GM12891 (cell line): Measurements from ENCODE around the gene NUP155.

Experiments used
- POLR2A ChIP-seq: IDR thresholded peaks from 2 replicates; pipeline ENCODE4 v1.6.1; 2011; ENCODE audit warnings: low read depth, low read length, control low read depth
- POLR2AphosphoS5 ChIP-seq: IDR thresholded peaks from 2 replicates; pipeline ENCODE4 v1.6.1; 2011; ENCODE audit warnings: low read depth, low read length, control low read depth
- SPI1 ChIP-seq: IDR thresholded peaks from 2 replicates; pipeline ENCODE4 v1.6.1; 2011; ENCODE audit warnings: low read depth, low read length, control low read depth
- TAF1 ChIP-seq: IDR thresholded peaks from 2 replicates; pipeline ENCODE4 v1.6.1; 2011; ENCODE audit warnings: low read depth, low read length, control low read depth

- no peak for TF ChIP-seq POLR2A
- TF ChIP-seq TAF1, result no peak
- TF ChIP-seq POLR2AphosphoS5, result no peak
- no peak for TF ChIP-seq SPI1
Observed at GRCh38 chr5:37396352-37396751, 25.4 kb upstream of the NUP155 start.
